Peyer's patch (tissue), 4 donors: ENCODE measurements around the gene CRABP2. TPM values are rescaled to one million over a fixed set of nuclear protein-coding genes. Genes with fewer than 3 reads are reported as not detected.

ENCODE experiments used
- DNase-seq, 3 donors: peaks; one replicate each; pipeline ENCODE4 v3.0.0-alpha.2; 2017 to 2019
- H3K27ac ChIP-seq, 4 donors: fragments of 200-600 bp; sonication (generic); one replicate each; pipeline ENCODE4 v1.5.1; 2016 to 2019
- H3K27me3 ChIP-seq, 2 donors: fragments of 200-600 bp; sonication (generic); one replicate each; pipeline ENCODE4 v1.5.1; 2019
- H3K36me3 ChIP-seq, 3 donors: fragments of 200-600 bp; sonication (generic); one replicate each; pipeline ENCODE4 v1.5.1; 2016 to 2019
- H3K4me1 ChIP-seq, 4 donors: fragments of 200-600 bp; sonication (generic); one replicate each; pipeline ENCODE4 v1.5.1; 2016 to 2019
- H3K4me3 ChIP-seq, 4 donors: fragments of 200-600 bp; sonication (generic); 1 replicate in 3 of 4; 2 replicates in 1 of 4; pipeline ENCODE4 v1.5.1; 2016 to 2019; ENCODE audit warnings: mild to moderate bottlenecking in 1 of 4
- H3K9me3 ChIP-seq, 4 donors: fragments of 200-600 bp; sonication (generic); one replicate each; pipeline ENCODE4 v1.5.1; 2016 to 2019; ENCODE audit warnings: mild to moderate bottlenecking in 1 of 4
- CTCF ChIP-seq, 6 experiments: fragments of 450-650 bp in 4 of 6; fragments of 200-600 bp in 2 of 6; sonication (generic) in 1 of 6; IDR thresholded peaks; one replicate each; pipeline ENCODE4 v1.5.1; 2017 to 2019; ENCODE audit warnings: antibody characterized with exemption in 6 of 6, mild to moderate bottlenecking in 3 of 6, moderate library complexity in 1 of 6
- POLR2A ChIP-seq, 2 donors: fragments of 450-650 bp; IDR thresholded peaks; one replicate each; pipeline ENCODE4 v1.5.1; 2017; ENCODE audit warnings: antibody characterized with exemption in 2 of 2, mild to moderate bottlenecking in 2 of 2, moderate library complexity in 2 of 2
- total RNA-seq, 4 donors: library from RNA; depleted of rRNA; stranded (reverse); fragments of >200 nt; gene quantifications; one replicate each; pipeline ENCODE4 v1.1.0, GENCODE V29; 2016

The CRABP2 gene
- total RNA-seq, 4 donors from 2014 or later: 3.6 to 5.0 TPM; not detected in 2

- no peak for TF ChIP-seq POLR2A (IDR thresholded peaks at IDR 0.05)
- no peak for TF ChIP-seq CTCF (IDR thresholded peaks at IDR 0.05)
- no peaks in the 10 kb centered on the region for H3K27me3 ChIP-seq
- H3K4me3 ChIP-seq: no peak overlapping the region
- peaks cover 0 to 16% (median 0%) of the 10 kb centered on the region in 4 donors for H3K4me1 ChIP-seq
- no peaks in the 10 kb centered on the region for H3K9me3 ChIP-seq
- DNase-seq: no peak
- no peak overlapping the region for H3K27ac ChIP-seq
- H3K36me3 ChIP-seq: no peaks in the 10 kb centered on the region
These were observed 7.2 kb upstream of the CRABP2 start for GRCh38 chr1:156712626-156713025.

GRCh38 chr1:156711011-156711817 is 5.8 kb upstream of the CRABP2 start:
- H3K4me1 ChIP-seq: peaks cover 0 to 24% (median 5%) of the 10 kb centered on the region in 4 donors
- DNase-seq: no peak
- H3K4me3 ChIP-seq: no peak overlapping the region
- no peak overlapping the region for H3K27ac ChIP-seq
- no peaks in the 10 kb centered on the region for H3K27me3 ChIP-seq
- TF ChIP-seq CTCF (IDR thresholded peaks at IDR 0.05) (no peak), POLR2A (IDR thresholded peaks at IDR 0.05) (no peak)
- H3K9me3 ChIP-seq: no peaks in the 10 kb centered on the region
- H3K36me3 ChIP-seq: no peaks in the 10 kb centered on the region

GRCh38 chr1:156709757-156710489 is 4.5 kb upstream of the CRABP2 start:
- Histone ChIP-seq H3K27me3 (no peaks in the 10 kb centered on the region), H3K4me1 (peaks cover 7 to 37% (median 16%) of the 10 kb centered on the region in 4 donors), H3K36me3 (no peaks in the 10 kb centered on the region), H3K9me3 (no peaks in the 10 kb centered on the region), H3K27ac (no peak overlapping the region), H3K4me3 (no peak overlapping the region)
- TF ChIP-seq POLR2A (IDR thresholded peaks at IDR 0.05) (no peak), CTCF (IDR thresholded peaks at IDR 0.05) (no peak)
- no peak for DNase-seq

GRCh38 chr1:156709031-156709430 is 3.6 kb upstream of the CRABP2 start:
- Histone ChIP-seq H3K9me3 (no peaks in the 10 kb centered on the region), H3K27ac (no peak overlapping the region), H3K4me3 (no peak overlapping the region), H3K27me3 (no peaks in the 10 kb centered on the region), H3K36me3 (no peaks in the 10 kb centered on the region), H3K4me1 (peaks cover 7 to 42% (median 22%) of the 10 kb centered on the region in 4 donors)
- TF ChIP-seq CTCF (IDR thresholded peaks at IDR 0.05) (no peak), POLR2A (IDR thresholded peaks at IDR 0.05) (no peak)
- DNase-seq: no peak

- Histone ChIP-seq H3K9me3 (no peaks in the 10 kb centered on the region), H3K36me3 (no peaks in the 10 kb centered on the region), H3K4me1 (peaks cover 7 to 42% (median 22%) of the 10 kb centered on the region in 4 donors), H3K4me3 (no peak overlapping the region), H3K27me3 (no peaks in the 10 kb centered on the region), H3K27ac (no peak overlapping the region)
- no peak for TF ChIP-seq POLR2A (IDR thresholded peaks at IDR 0.05)
- TF ChIP-seq CTCF (IDR thresholded peaks at IDR 0.05): no peak
- no peak for DNase-seq
These were observed 2.9 kb upstream of the CRABP2 start for GRCh38 chr1:156708218-156708661.
